Measurements from ENCODE around the gene ITGB8.

- TF ChIP-seq EZH2 (IDR thresholded peaks at IDR 0.05; ENCODE audit: borderline replicate concordance, low read depth, low read length, severe bottlenecking) (no peak), CTCF (IDR thresholded peaks at IDR 0.05; ENCODE audit: borderline replicate concordance, extremely low read depth, low read length, poor library complexity, severe bottlenecking) (no peak)
Measured at GRCh38 chr7:20328692-20329091, 2.0 kb upstream of the ITGB8 start.

All from DND-41 (cell line).